ENCODE measurements around the gene VPS51. TPM values are rescaled to one million over a fixed set of nuclear protein-coding genes. Genes with fewer than 3 reads are reported as not detected.

VPS51 gene
- total RNA-seq, 4 donors from 2014 or later = 465 to 843 (median 596) TPM

GRCh38 chr11:65132988-65133700 is 37.1 kb downstream of the VPS51 start:
- peak in 1 of 2 donors; percentile 74 for DNase-seq (ENCODE audit: low spot score in 2 of 2)
- Histone ChIP-seq H3K4me3 (peak overlapping the region; percentile 80), H3K4me1 (peaks cover 34% of the 10 kb centered on the region)

GRCh38 chr11:65133724-65134123 is 37.7 kb downstream of the VPS51 start:
- Histone ChIP-seq H3K27ac (peak overlapping the region; percentile 98), H3K36me3 (peaks cover 38% of the 10 kb centered on the region), H3K4me1 (peaks cover 34% of the 10 kb centered on the region), H3K4me3 (peak overlapping the region; percentile 80), H3K9me3 (no peaks in the 10 kb centered on the region), H3K27me3 (no peaks in the 10 kb centered on the region)
- DNase-seq (ENCODE audit: low spot score in 2 of 2) = peak in 1 of 2 donors; percentile 72
- no peak for TF ChIP-seq POLR2AphosphoS5 (IDR thresholded peaks at IDR 0.05)
- no peak for TF ChIP-seq EP300 (IDR thresholded peaks at IDR 0.05)
- TF ChIP-seq CTCF (IDR thresholded peaks at IDR 0.05) = no peak
- TF ChIP-seq POLR2A (IDR thresholded peaks at IDR 0.05) = no peak
- WGBS = under 1% methylated on average over 15 of the region's 20 CpGs

More at GRCh38 chr11:65132988-65133700, 37.1 kb downstream of the VPS51 start:
- Histone ChIP-seq H3K9me3 (no peaks in the 10 kb centered on the region), H3K27ac (peak overlapping the region; percentile 98), H3K36me3 (peaks cover 44% of the 10 kb centered on the region), H3K27me3 (no peaks in the 10 kb centered on the region)
- WGBS = 43% methylated on average over 18 of the region's 18 CpGs
- TF ChIP-seq CTCF (IDR thresholded peaks at IDR 0.05) (no peak), EP300 (IDR thresholded peaks at IDR 0.05) (no peak), POLR2AphosphoS5 (IDR thresholded peaks at IDR 0.05) (no peak), POLR2A (IDR thresholded peaks at IDR 0.05) (no peak)

GRCh38 chr11:65134240-65134951 is 38.4 kb downstream of the VPS51 start, which contains the start of gene SYVN1:
Gene SYVN1 (minus strand): TSS chr11:65134519. CDS start chr11:65133601, 918 bp downstream.
- WGBS = 5% methylated on average over 10 of the region's 60 CpGs
- peak; percentile 75 to 99 (median 95) for TF ChIP-seq POLR2AphosphoS5 (IDR thresholded peaks at IDR 0.05)
- TF ChIP-seq POLR2A (IDR thresholded peaks at IDR 0.05) = peak; percentile 85 to 94
- TF ChIP-seq EP300 (IDR thresholded peaks at IDR 0.05) = no peak
- peak within 1 kb of the TSS; percentile 80 for H3K4me3 ChIP-seq
- no peaks in the 10 kb centered on the region for H3K27me3 ChIP-seq
- H3K9me3 ChIP-seq = no peaks in the 10 kb centered on the region
- H3K36me3 ChIP-seq = peaks cover 31% of the 10 kb centered on the region
- peak within 1 kb of the TSS; percentile 98 for H3K27ac ChIP-seq
- DNase-seq (ENCODE audit: low spot score in 2 of 2) = peak; percentile 94 to 97
- peaks cover 34% of the 10 kb centered on the region for H3K4me1 ChIP-seq

- 1% methylated on average over 24 of the region's 24 CpGs for WGBS
- peak in 2 of 3 donors; percentile 26 to 57 for TF ChIP-seq POLR2AphosphoS5 (IDR thresholded peaks at IDR 0.05)
- TF ChIP-seq CTCF (IDR thresholded peaks at IDR 0.05) = no peak
- no peak for TF ChIP-seq POLR2A (IDR thresholded peaks at IDR 0.05)
- TF ChIP-seq EP300 (IDR thresholded peaks at IDR 0.05) = no peak
- H3K27me3 ChIP-seq = no peaks in the 10 kb centered on the region
- DNase-seq (ENCODE audit: low spot score in 2 of 2) = peak; percentile 94 to 95
- peak overlapping the region; percentile 80 for H3K4me3 ChIP-seq
- H3K36me3 ChIP-seq = peaks cover 24% of the 10 kb centered on the region
- peak overlapping the region; percentile 98 for H3K27ac ChIP-seq
- H3K4me1 ChIP-seq = peaks cover 34% of the 10 kb centered on the region
- H3K9me3 ChIP-seq = no peaks in the 10 kb centered on the region
These were observed 39.1 kb downstream of the VPS51 start for GRCh38 chr11:65134952-65135632.

GRCh38 chr11:65135633-65136145 is 39.7 kb downstream of the VPS51 start:
- DNase-seq (ENCODE audit: low spot score in 2 of 2) = peak in 1 of 2 donors; percentile 59
- Histone ChIP-seq H3K27ac (peak overlapping the region; percentile 98), H3K36me3 (peaks cover 18% of the 10 kb centered on the region), H3K27me3 (no peaks in the 10 kb centered on the region), H3K4me1 (peaks cover 34% of the 10 kb centered on the region), H3K9me3 (no peaks in the 10 kb centered on the region), H3K4me3 (peak overlapping the region; percentile 80)
- TF ChIP-seq POLR2A (IDR thresholded peaks at IDR 0.05) (no peak), CTCF (IDR thresholded peaks at IDR 0.05) (no peak), EP300 (IDR thresholded peaks at IDR 0.05) (no peak), POLR2AphosphoS5 (IDR thresholded peaks at IDR 0.05) (no peak)
- WGBS = 49% methylated on average over 11 of the region's 11 CpGs

All from suprapubic skin (tissue), 4 donors.